Suppressor macrophage treated with lipopolysaccharide for 1 hour (primary cell): Measurements from ENCODE around the gene LRRN4CL.
A peak's percentile ranks its signal among the peaks of the same experiment; 100 is the strongest.
"Not testable (repeated sequence)": the region's sequence is repeated elsewhere in the genome, so short reads cannot be mapped to it uniquely, and the experiment has no call there.

Source experiments
- DNase-seq, 3 donors: peaks; one replicate each; pipeline ENCODE4 v3.0.0-alpha.2; 2020 to 2022

Gene LRRN4CL

GRCh38 chr11:62689421-62690183 is at the start of gene LRRN4CL:
TSS of gene LRRN4CL (minus strand) at chr11:62689530. CDS start at chr11:62688508, 1,022 bp downstream.
- no peak for DNase-seq

GRCh38 chr11:62737196-62737595 is 47.9 kb upstream of the LRRN4CL start:
- DNase-seq, result no peak

- peak; percentile 40 to 80 (median 55) for DNase-seq
Measured at GRCh38 chr11:62732830-62733229, 43.5 kb upstream of the LRRN4CL start.

- DNase-seq, result not testable (repeated sequence)
Measured at GRCh38 chr11:62730076-62730475, 40.7 kb upstream of the LRRN4CL start.

- peak; percentile 92 to 96 (median 95) for DNase-seq
Measured at GRCh38 chr11:62728171-62728988, 39.0 kb upstream of the LRRN4CL start, which contains the start of gene TTC9C. TSS of gene TTC9C (plus strand) at chr11:62728486. CDS start at chr11:62728849, 363 bp downstream.

- peak; percentile 94 to 99 (median 98) for DNase-seq
Measured at GRCh38 chr11:62727872-62728170, 38.5 kb upstream of the LRRN4CL start.

- DNase-seq, result peak; percentile 99 to 100 (median 99)
Measured at GRCh38 chr11:62727165-62727871, 38.0 kb upstream of the LRRN4CL start, which contains the start of gene HNRNPUL2. TSS of gene HNRNPUL2 (minus strand) at chr11:62727457. CDS start at chr11:62727156, 301 bp downstream.

- DNase-seq, result no peak
Measured at GRCh38 chr11:62726915-62727164, 37.5 kb upstream of the LRRN4CL start.

- no peak for DNase-seq
Measured at GRCh38 chr11:62726156-62726914, 37.0 kb upstream of the LRRN4CL start.

- no peak for DNase-seq
Measured at GRCh38 chr11:62725646-62726045, 36.3 kb upstream of the LRRN4CL start.

GRCh38 chr11:62724171-62724570 is 34.8 kb upstream of the LRRN4CL start:
- DNase-seq, result no peak

GRCh38 chr11:62721994-62722393 is 32.7 kb upstream of the LRRN4CL start:
- DNase-seq, result no peak

- DNase-seq, result no peak
Measured at GRCh38 chr11:62719302-62719978, 30.1 kb upstream of the LRRN4CL start.

- no peak for DNase-seq
Measured at GRCh38 chr11:62716816-62717215, 27.5 kb upstream of the LRRN4CL start.

GRCh38 chr11:62716206-62716605 is 26.9 kb upstream of the LRRN4CL start:
- DNase-seq, result no peak

- DNase-seq, result no peak
Measured at GRCh38 chr11:62715150-62716130, 26.1 kb upstream of the LRRN4CL start.

- DNase-seq, result no peak
Measured at GRCh38 chr11:62713343-62713742, 24.0 kb upstream of the LRRN4CL start.

- no peak for DNase-seq
Measured at GRCh38 chr11:62712861-62713260, 23.5 kb upstream of the LRRN4CL start.

GRCh38 chr11:62712276-62712812 is 23.0 kb upstream of the LRRN4CL start:
- DNase-seq, result no peak

- DNase-seq, result peak; percentile 47 to 74 (median 69)
Measured at GRCh38 chr11:62710001-62710345, 20.6 kb upstream of the LRRN4CL start.
